Renal cortical epithelial cell (primary cell): ENCODE measurements around the gene SFRP5. TPM values are rescaled to one million over a fixed set of nuclear protein-coding genes. Genes with fewer than 3 reads are reported as not detected.

Experiments used
- DNase-seq: peaks from one replicate; pipeline ENCODE4 v3.0.0-alpha.2; 2011; ENCODE audit warnings: low read depth
- total RNA-seq: library from RNA; depleted of rRNA; stranded (reverse); fragments of >200 nt; gene quantifications from 2 replicates; pipeline ENCODE4 v1.2.3, GENCODE V29; 2014

The SFRP5 gene
- total RNA-seq, 1 donor from 2014 or later = 0.60 TPM

GRCh38 chr10:97785731-97786130 is 13.9 kb upstream of the SFRP5 start:
- DNase-seq = no peak

GRCh38 chr10:97785231-97785630 is 13.4 kb upstream of the SFRP5 start:
- no peak for DNase-seq

GRCh38 chr10:97784200-97784810 is 12.5 kb upstream of the SFRP5 start:
- no peak for DNase-seq

GRCh38 chr10:97782455-97783228 is 10.8 kb upstream of the SFRP5 start:
- DNase-seq = no peak

- DNase-seq = no peak
Observed at GRCh38 chr10:97781618-97782331, 10.0 kb upstream of the SFRP5 start.

GRCh38 chr10:97780841-97781617 is 9.2 kb upstream of the SFRP5 start:
- no peak for DNase-seq

- no peak for DNase-seq
Observed at GRCh38 chr10:97779975-97780374, 8.2 kb upstream of the SFRP5 start.

- DNase-seq = no peak
Observed at GRCh38 chr10:97779492-97779891, 7.7 kb upstream of the SFRP5 start.

GRCh38 chr10:97778452-97779302 is 6.9 kb upstream of the SFRP5 start:
- no peak for DNase-seq

GRCh38 chr10:97777143-97777542 is 5.3 kb upstream of the SFRP5 start:
- DNase-seq = no peak

GRCh38 chr10:97774811-97775294 is 3.1 kb upstream of the SFRP5 start:
- DNase-seq = no peak

- DNase-seq = no peak
Observed at GRCh38 chr10:97773096-97773495, 1.3 kb upstream of the SFRP5 start.

- DNase-seq = no peak
Observed at GRCh38 chr10:97771055-97771891, 526 bp downstream of the SFRP5 start.

GRCh38 chr10:97770255-97770654 is 1.5 kb downstream of the SFRP5 start:
- no peak for DNase-seq

- DNase-seq = no peak
Observed at GRCh38 chr10:97768322-97769315, 3.2 kb downstream of the SFRP5 start.

- no peak for DNase-seq
Observed at GRCh38 chr10:97766996-97767924, 4.5 kb downstream of the SFRP5 start.

- DNase-seq = no peak
Observed at GRCh38 chr10:97766106-97766810, 5.5 kb downstream of the SFRP5 start.
